WTC11 (cell line): Measurements from ENCODE around the gene NUAK2. TPM values are rescaled to one million over a fixed set of nuclear protein-coding genes. Genes with fewer than 3 reads are reported as not detected.
"Not testable (repeated sequence)": the region's sequence is repeated elsewhere in the genome, so short reads cannot be mapped to it uniquely, and the experiment has no call there.

Source experiments
- ATAC-seq: fragments of 200-7000 bp; cut with Tn5 transposase; 2 replicates; pipeline ENCODE4 v1.10.0; 2021; ENCODE audit warnings: mild to moderate bottlenecking, moderate library complexity
- CTCF ChIA-PET: fragments of 300-600 bp; sonication (Branson Sonifier 250); formaldehyde crosslinking; loops from one replicate; lab custom pipeline; 2021; ENCODE audit warnings: antibody characterized with exemption; lab: Charles Lee
- POLR2A ChIA-PET: fragments of 350-600 bp; sonication (Branson Sonifier 250); formaldehyde crosslinking; loops from one replicate; lab custom pipeline; 2021; ENCODE audit warnings: antibody characterized with exemption; lab: Charles Lee
- DNase-seq: peaks from one replicate; pipeline ENCODE4 v3.0.0; 2021; ENCODE audit warnings: low spot score
- H3K27ac Mint-ChIP-seq: 2 replicates; pipeline ENCODE4 v1.8.0; 2021; ENCODE audit warnings: mixed read lengths
- H3K27me3 Mint-ChIP-seq: 2 replicates; pipeline ENCODE4 v1.8.0; 2021; ENCODE audit warnings: low read depth, mild to moderate bottlenecking, moderate library complexity, mixed read lengths
- H3K36me3 Mint-ChIP-seq: 2 replicates; pipeline ENCODE4 v1.8.0; 2021; ENCODE audit warnings: mixed read lengths
- H3K4me1 Mint-ChIP-seq: 2 replicates; pipeline ENCODE4 v1.8.0; 2022; ENCODE audit warnings: mixed read lengths
- H3K4me3 Mint-ChIP-seq: 2 replicates; pipeline ENCODE4 v1.8.0; 2021; ENCODE audit warnings: mild to moderate bottlenecking, moderate library complexity, mixed read lengths
- H3K9me3 Mint-ChIP-seq: 2 replicates; pipeline ENCODE4 v1.8.0; 2021; ENCODE audit warnings: mixed read lengths
- CREB1 ChIP-seq: sonication (generic); formaldehyde crosslinking; IDR thresholded peaks from 2 replicates; pipeline ENCODE4 v1.8.0; 2023; ENCODE audit warnings: mild to moderate bottlenecking, missing genetic modification reagents
- CREM ChIP-seq: sonication (generic); formaldehyde crosslinking; IDR thresholded peaks from 2 replicates; pipeline ENCODE4 v1.8.1; 2022; ENCODE audit warnings: mild to moderate bottlenecking, missing genetic modification reagents, moderate library complexity
- GRHL2 ChIP-seq: fragments of 250-450 bp; sonication (Bioruptor Pico); IDR thresholded peaks from 2 replicates; pipeline ENCODE4 v1.8.0; 2022; ENCODE audit warnings: mild to moderate bottlenecking, moderate library complexity; ENCODE audit not compliant: insufficient replicate concordance, severe bottlenecking
- GTF2I ChIP-seq: fragments of 250-450 bp; sonication (Bioruptor Pico); conservative IDR thresholded peaks from 2 replicates; pipeline ENCODE4 v1.4.0; 2021; ENCODE audit warnings: mild to moderate bottlenecking
- KAT7 ChIP-seq: sonication (generic); formaldehyde crosslinking; IDR thresholded peaks from 2 replicates; pipeline ENCODE4 v1.8.1; 2023; ENCODE audit warnings: missing genetic modification reagents, mild to moderate bottlenecking, borderline replicate concordance
- NFE2L1 ChIP-seq: sonication (generic); formaldehyde crosslinking; IDR thresholded peaks from 2 replicates; pipeline ENCODE4 v1.8.1; 2023; ENCODE audit warnings: missing genetic modification reagents
- PRRX2 ChIP-seq: fragments of 250-450 bp; sonication (Bioruptor Pico); IDR thresholded peaks from 2 replicates; pipeline ENCODE4 v1.8.0; 2021; ENCODE audit warnings: mild to moderate bottlenecking
- RORB ChIP-seq: fragments of 250-450 bp; sonication (Bioruptor Pico); IDR thresholded peaks from 2 replicates; pipeline ENCODE4 v1.9.0; 2021; ENCODE audit warnings: mild to moderate bottlenecking
- ZNF121 ChIP-seq: sonication (generic); formaldehyde crosslinking; IDR thresholded peaks from 2 replicates; pipeline ENCODE4 v1.8.0; 2023; ENCODE audit warnings: missing genetic modification reagents
- ZNF416 ChIP-seq: fragments of 250-450 bp; sonication (Bioruptor Pico); IDR thresholded peaks from 2 replicates; pipeline ENCODE4 v1.9.0; 2021; ENCODE audit warnings: mild to moderate bottlenecking, inconsistent platforms
- total RNA-seq: library from RNA; stranded (reverse); gene quantifications from 3 replicates; pipeline ENCODE4 v1.2.3, GENCODE V29; 2021
- TF ChIP-seq, protein P1 (sequence below): sonication (generic); formaldehyde crosslinking; IDR thresholded peaks from 2 replicates; pipeline ENCODE4 v1.8.0; 2022; ENCODE audit warnings: mild to moderate bottlenecking, missing genetic modification reagents
- TF ChIP-seq, protein P2 (sequence below): fragments of 250-450 bp; sonication (Bioruptor Pico); IDR thresholded peaks from 2 replicates; pipeline ENCODE4 v1.9.0; 2021; ENCODE audit warnings: mild to moderate bottlenecking, borderline replicate concordance
- TF ChIP-seq, protein P3 (sequence below): sonication (generic); formaldehyde crosslinking; IDR thresholded peaks from 2 replicates; pipeline ENCODE4 v1.8.1; 2023; ENCODE audit warnings: mild to moderate bottlenecking, missing genetic modification reagents
- TF ChIP-seq, protein P4 (sequence below): fragments of 250-450 bp; sonication (Bioruptor Pico); conservative IDR thresholded peaks from 2 replicates; pipeline ENCODE4 v1.9.0; 2021; ENCODE audit warnings: mild to moderate bottlenecking

Gene NUAK2
- total RNA-seq, 1 experiment from 2014 or later, result 8.7 TPM

DNA sequence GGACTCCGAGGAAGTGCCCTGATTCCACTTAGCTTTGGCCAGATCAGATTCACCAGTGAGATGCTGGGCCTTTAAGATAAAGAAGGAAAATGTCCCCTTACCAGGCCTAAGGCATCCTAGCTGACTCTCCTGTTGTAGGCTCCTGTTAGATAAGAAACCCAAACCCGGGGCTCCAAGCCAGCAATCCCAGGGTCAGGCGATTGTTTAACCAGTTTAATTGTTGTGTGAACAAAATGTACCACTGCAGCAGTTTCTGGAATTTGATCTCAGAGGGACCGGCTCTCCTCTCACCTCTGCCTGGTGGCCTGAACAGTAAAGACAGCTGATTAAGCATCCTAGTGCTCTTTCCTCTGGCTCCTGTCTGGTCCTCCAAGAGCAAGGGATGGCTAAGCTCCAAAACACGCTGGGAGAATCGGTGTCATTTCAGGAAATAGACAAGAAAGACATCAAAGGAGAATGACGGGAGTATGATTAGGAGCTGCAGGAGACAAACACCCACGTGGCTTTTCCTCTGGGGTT lies 44.5 kb upstream of the NUAK2 start:
- POLR2A ChIA-PET, result no interaction called here
- no peak overlapping the region for H3K27ac Mint-ChIP-seq
- no peak for ATAC-seq
- CTCF ChIA-PET, result interaction anchor here (0.7 to 3.1 kb wide), 7 partner anchors 12 to 163 kb away, joined by 3 to 13 read pairs (median 5); no protein-coding TSS in a partner anchor
- H3K4me1 Mint-ChIP-seq, result peaks cover 3% of the 10 kb centered on the region; the same call in 1 of the 2 replicates
- no peak for DNase-seq
- H3K27me3 Mint-ChIP-seq, result no peaks in the 10 kb centered on the region; the same call in 1 of the 2 replicates
- no peak overlapping the region for H3K4me3 Mint-ChIP-seq
- TF ChIP-seq CREB1 (CRISPR knock-in tag), result no peak
- TF ChIP-seq PRRX2, result no peak
- no peak for TF ChIP-seq KAT7 (CRISPR knock-in tag)
- no peak for TF ChIP-seq GRHL2 (CRISPR knock-in tag)
- TF ChIP-seq, protein P1, sequence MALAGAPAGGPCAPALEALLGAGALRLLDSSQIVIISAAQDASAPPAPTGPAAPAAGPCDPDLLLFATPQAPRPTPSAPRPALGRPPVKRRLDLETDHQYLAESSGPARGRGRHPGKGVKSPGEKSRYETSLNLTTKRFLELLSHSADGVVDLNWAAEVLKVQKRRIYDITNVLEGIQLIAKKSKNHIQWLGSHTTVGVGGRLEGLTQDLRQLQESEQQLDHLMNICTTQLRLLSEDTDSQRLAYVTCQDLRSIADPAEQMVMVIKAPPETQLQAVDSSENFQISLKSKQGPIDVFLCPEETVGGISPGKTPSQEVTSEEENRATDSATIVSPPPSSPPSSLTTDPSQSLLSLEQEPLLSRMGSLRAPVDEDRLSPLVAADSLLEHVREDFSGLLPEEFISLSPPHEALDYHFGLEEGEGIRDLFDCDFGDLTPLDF (CRISPR knock-in tag), result no peak
- H3K9me3 Mint-ChIP-seq, result no peaks in the 10 kb centered on the region
- H3K36me3 Mint-ChIP-seq, result no peaks in the 10 kb centered on the region

DNA sequence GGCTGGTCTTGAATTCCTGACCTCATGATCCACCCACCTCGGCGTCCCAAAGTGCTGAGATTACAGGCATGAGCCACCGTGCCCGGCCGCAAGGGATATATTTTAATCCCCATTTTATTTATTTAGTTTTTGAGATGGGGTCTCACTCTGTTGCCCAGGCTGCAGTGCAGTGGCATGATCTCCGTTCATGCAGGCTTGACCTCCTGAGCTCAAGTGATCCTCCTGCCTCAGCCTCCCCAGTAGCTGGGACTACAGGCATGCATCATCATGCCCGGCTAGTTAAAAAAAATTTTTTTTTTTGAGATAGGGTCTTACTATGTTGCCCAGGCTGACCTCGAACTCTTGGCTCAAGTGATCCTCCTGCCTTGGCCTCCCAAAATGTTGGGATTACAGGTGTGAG lies 43.5 kb upstream of the NUAK2 start:
- ATAC-seq, H3K9me3 Mint-ChIP-seq, H3K36me3 Mint-ChIP-seq, H3K27ac Mint-ChIP-seq, DNase-seq, H3K27me3 Mint-ChIP-seq, H3K4me3 Mint-ChIP-seq, POLR2A ChIA-PET: not testable (repeated sequence)
- peak; percentile 43; the same call in 1 of the 2 replicates for TF ChIP-seq GTF2I (CRISPR knock-in tag)
- peak; percentile 94 for TF ChIP-seq ZNF121 (CRISPR knock-in tag)
- H3K4me1 Mint-ChIP-seq, result peaks cover 10% of the 10 kb centered on the region
- CTCF ChIA-PET, result interaction anchor here (1.3 to 3.1 kb wide), 3 partner anchors 11 to 164 kb away, joined by 3 to 13 read pairs (median 4); no protein-coding TSS in a partner anchor

DNA sequence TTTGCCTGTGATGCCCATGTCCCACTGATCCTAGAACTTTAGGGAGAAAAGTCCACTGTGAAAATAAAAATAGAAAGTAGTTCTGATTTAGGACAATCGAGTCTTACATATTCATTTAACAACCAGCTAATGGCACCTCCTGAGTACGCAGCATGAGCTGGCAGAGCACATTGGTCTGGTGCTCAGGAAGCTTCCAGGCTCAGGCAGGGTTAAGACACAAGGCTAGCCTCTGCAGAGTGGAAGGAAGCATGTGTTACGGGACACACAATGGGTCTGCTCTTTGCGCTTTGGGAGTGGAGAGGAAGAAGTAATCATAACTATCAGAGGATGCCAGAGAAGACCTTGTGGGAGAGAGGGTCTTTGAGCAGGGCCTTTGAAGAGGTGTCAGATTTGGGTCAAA lies 39.3 kb upstream of the NUAK2 start:
- no peak for DNase-seq
- ChIA-PET CTCF (interaction anchor here (1.4 to 2.4 kb wide), 4 partner anchors 26 to 125 kb away, joined by 4 to 10 read pairs (median 8); no protein-coding TSS in a partner anchor), POLR2A (interaction anchor here (0.7 to 1.0 kb wide), 2 partner anchors 8 to 47 kb away, joined by 3 read pairs; no protein-coding TSS in a partner anchor)
- Mint-ChIP-seq H3K4me3 (no peak overlapping the region), H3K9me3 (no peaks in the 10 kb centered on the region), H3K36me3 (no peaks in the 10 kb centered on the region), H3K4me1 (peaks cover 40% of the 10 kb centered on the region), H3K27ac (no peak overlapping the region)
- no peak for ATAC-seq
- TF ChIP-seq, protein P2, sequence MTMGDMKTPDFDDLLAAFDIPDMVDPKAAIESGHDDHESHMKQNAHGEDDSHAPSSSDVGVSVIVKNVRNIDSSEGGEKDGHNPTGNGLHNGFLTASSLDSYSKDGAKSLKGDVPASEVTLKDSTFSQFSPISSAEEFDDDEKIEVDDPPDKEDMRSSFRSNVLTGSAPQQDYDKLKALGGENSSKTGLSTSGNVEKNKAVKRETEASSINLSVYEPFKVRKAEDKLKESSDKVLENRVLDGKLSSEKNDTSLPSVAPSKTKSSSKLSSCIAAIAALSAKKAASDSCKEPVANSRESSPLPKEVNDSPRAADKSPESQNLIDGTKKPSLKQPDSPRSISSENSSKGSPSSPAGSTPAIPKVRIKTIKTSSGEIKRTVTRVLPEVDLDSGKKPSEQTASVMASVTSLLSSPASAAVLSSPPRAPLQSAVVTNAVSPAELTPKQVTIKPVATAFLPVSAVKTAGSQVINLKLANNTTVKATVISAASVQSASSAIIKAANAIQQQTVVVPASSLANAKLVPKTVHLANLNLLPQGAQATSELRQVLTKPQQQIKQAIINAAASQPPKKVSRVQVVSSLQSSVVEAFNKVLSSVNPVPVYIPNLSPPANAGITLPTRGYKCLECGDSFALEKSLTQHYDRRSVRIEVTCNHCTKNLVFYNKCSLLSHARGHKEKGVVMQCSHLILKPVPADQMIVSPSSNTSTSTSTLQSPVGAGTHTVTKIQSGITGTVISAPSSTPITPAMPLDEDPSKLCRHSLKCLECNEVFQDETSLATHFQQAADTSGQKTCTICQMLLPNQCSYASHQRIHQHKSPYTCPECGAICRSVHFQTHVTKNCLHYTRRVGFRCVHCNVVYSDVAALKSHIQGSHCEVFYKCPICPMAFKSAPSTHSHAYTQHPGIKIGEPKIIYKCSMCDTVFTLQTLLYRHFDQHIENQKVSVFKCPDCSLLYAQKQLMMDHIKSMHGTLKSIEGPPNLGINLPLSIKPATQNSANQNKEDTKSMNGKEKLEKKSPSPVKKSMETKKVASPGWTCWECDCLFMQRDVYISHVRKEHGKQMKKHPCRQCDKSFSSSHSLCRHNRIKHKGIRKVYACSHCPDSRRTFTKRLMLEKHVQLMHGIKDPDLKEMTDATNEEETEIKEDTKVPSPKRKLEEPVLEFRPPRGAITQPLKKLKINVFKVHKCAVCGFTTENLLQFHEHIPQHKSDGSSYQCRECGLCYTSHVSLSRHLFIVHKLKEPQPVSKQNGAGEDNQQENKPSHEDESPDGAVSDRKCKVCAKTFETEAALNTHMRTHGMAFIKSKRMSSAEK (CRISPR knock-in tag), result no peak
- no peak for TF ChIP-seq CREM (CRISPR knock-in tag)
- no peak for TF ChIP-seq RORB
- TF ChIP-seq, protein P3, sequence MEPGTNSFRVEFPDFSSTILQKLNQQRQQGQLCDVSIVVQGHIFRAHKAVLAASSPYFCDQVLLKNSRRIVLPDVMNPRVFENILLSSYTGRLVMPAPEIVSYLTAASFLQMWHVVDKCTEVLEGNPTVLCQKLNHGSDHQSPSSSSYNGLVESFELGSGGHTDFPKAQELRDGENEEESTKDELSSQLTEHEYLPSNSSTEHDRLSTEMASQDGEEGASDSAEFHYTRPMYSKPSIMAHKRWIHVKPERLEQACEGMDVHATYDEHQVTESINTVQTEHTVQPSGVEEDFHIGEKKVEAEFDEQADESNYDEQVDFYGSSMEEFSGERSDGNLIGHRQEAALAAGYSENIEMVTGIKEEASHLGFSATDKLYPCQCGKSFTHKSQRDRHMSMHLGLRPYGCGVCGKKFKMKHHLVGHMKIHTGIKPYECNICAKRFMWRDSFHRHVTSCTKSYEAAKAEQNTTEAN (CRISPR knock-in tag), result no peak
- no peak for TF ChIP-seq NFE2L1 (CRISPR knock-in tag)
- TF ChIP-seq KAT7 (CRISPR knock-in tag), result no peak
- no peak for TF ChIP-seq ZNF416 (CRISPR knock-in tag)
- TF ChIP-seq, protein P4, sequence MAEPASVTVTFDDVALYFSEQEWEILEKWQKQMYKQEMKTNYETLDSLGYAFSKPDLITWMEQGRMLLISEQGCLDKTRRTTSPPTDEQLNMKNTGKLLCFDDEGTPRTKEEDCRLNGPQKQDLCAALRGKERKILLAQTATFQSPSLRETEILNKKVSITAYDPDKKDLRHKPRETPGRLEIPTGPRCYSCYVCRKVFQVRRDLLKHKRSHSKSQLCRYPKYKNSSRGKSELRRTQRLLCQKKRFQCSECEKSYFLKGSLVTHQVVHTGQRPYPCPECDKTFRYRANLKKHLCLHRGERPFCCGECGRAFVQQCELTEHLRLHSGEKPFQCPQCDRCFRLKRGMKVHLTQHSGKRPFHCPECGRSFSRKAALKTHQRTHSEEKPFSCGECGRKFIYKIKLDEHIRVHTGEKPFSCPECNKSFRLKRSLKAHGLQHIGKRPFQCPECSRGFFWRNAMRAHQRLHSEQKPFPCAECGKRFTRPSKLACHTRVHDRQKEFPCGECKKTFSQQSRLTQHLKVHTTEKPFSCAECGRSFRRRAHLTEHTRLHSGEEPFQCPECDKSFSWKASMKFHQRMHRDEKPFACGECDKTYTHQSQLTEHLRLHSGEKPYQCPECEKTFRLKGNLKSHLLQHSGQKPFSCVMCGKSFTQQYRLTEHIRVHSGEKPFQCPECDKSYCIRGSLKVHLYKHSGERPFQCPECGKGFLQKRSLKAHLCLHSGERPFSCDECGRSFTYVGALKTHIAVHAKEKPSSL (CRISPR knock-in tag), result no peak
- TF ChIP-seq, all 79 proteins: peak for 0
- H3K27me3 Mint-ChIP-seq, result no peaks in the 10 kb centered on the region
